GM10266 (cell line): Measurements from ENCODE around the gene SMAP1.
A peak's percentile ranks its signal among the peaks of the same experiment; 100 is the strongest.

Experiments used
- DNase-seq: peaks from one replicate; pipeline ENCODE4 v3.0.0; 2012; ENCODE audit errors: extremely low spot score
- CTCF ChIP-seq: IDR thresholded peaks from 2 replicates; pipeline ENCODE4 v1.5.1; 2012; ENCODE audit warnings: mild to moderate bottlenecking, low read depth; ENCODE audit not compliant: control insufficient read depth, insufficient read depth; ENCODE audit errors: missing control alignments

SMAP1 gene

GRCh38 chr6:70700922-70701876, 33.5 kb downstream of the SMAP1 start:
- no peak for TF ChIP-seq CTCF
- DNase-seq, result no peak

GRCh38 chr6:70705772-70706171, 38.1 kb downstream of the SMAP1 start:
- DNase-seq, result no peak
- no peak for TF ChIP-seq CTCF

- TF ChIP-seq CTCF, result peak; percentile 24
- DNase-seq, result no peak
These were observed 38.9 kb downstream of the SMAP1 start for GRCh38 chr6:70706491-70707123.

- DNase-seq, result no peak
- no peak for TF ChIP-seq CTCF
These were observed 40.2 kb downstream of the SMAP1 start for GRCh38 chr6:70707893-70708292.

GRCh38 chr6:70708448-70708847, 40.8 kb downstream of the SMAP1 start:
- no peak for DNase-seq
- no peak for TF ChIP-seq CTCF

- DNase-seq, result no peak
These were observed 42.1 kb downstream of the SMAP1 start for GRCh38 chr6:70709826-70710225.

More at GRCh38 chr6:70709826-70710225, 42.1 kb downstream of the SMAP1 start:
- TF ChIP-seq CTCF, result no peak
